HG03159 (cell line): ENCODE data around the gene CDH12.

ENCODE experiments used
- ATAC-seq: cut with Tn5 transposase; IDR thresholded peaks from one replicate; pipeline ENCODE4 v1.9.1; 2021; ENCODE audit warnings: mild to moderate bottlenecking, moderate library complexity; ENCODE audit not compliant: unreplicated experiment

The CDH12 gene

DNA sequence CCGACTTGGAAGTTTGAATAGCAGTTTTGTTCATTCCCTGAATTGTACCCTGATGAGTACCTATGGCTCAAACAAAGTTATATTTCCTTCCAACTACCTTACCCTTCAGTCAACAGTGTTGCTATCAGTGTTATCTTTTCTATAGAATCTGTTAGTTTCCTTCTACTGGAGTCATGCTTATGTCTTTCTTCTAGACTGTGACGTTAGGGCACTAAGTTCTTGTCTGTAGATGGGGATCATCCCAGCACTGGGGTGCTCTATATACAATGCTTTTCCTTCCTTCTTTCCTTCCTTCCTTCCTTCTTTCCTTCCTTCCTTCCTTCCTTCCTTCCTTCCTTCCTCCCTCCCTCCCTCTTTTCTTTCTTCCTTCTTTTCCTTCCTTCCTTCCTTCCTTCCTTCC is 973.0 kb downstream of the CDH12 start:
- ATAC-seq, result no peak

DNA sequence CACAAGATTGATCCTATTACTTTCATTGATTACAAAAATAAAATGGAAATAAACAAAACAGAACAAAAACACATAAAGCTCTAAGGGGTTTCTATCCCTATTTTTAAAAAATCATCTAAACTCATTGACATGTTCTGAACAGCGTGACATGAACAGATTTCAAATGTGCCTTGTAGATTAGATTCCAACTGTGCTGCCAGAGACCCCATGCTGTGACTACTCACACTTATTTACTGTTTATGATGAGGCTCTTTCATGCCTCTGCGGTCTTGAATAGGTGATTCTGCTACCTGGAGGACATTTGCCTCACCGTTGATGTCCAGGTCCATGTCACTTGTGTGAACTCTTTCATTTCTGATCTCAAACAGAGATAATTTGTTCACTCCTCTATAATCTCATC is 990.2 kb downstream of the CDH12 start:
- no peak for ATAC-seq

DNA sequence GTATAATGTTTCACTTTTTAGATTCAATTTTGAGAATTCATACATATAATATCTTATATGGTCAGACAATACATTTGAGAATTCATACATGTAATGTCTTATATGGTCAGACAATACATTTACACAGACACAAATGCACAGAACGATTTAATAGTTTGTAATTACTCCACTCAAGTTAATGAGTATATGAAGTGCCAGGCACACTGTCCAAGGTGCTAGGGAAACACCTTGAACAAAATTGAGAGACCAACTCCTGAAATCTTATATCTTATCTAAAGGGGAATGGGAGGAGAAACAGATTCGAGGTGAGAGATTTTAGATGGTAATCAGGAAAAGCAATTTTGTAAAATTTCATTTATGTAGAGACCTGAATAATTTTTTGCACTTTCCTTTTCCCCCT is 994.7 kb downstream of the CDH12 start:
- ATAC-seq, result no peak

DNA sequence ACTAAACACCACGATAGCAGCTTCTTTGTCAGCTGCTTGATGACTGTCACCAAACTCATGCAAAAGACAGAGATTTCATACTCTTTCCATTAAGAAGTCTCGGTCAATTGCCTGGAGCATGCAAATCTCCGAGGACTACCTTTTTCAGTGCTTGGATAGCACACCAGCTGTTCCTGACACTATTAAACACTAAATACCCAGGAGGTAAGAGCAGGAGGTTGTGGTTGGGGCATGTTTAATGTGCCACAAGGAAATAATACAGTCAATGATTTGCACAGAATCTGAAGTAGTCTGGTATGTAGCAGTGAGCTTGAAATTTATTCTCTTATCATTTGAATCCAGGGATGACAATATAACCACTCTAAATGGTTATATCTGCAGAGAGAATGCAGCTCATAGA is 996.2 kb downstream of the CDH12 start:
- ATAC-seq, result no peak

DNA sequence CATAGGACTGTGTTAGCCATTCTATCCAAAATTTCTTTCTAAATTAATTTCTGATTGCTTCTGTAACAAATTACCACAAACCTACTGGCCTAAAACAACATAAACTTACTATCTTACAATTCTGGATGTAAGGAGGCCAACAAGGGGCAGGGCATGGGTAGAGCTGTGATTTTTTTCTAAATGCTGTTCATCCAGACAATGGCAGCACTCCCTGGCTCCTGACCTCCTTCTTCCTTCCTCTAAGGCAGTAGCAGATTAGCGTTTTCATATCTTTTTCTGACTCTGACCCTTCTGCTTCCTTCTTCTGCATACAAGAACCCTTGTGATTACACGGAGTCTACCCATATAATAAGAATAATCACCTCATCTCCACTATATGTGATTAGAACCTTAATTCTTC is 1005.8 kb downstream of the CDH12 start:
- ATAC-seq, result no peak

DNA sequence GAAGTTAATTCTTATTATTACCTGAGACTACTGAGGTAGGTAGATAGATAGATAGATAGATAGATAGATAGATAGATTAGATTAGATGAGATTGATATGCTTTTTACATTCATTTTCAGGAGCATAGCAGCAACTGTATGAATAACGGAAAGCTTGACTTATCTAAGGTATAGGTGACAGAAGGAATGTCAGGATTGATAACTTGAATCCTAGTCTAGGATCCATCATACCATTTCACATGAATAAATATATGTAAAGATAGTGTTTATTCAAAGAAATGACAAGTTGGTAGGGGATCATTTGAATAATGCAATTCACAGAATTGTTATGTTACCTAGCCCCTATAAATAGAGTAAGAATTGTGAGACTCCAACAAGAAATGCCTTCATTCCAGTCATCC is 1008.2 kb downstream of the CDH12 start:
- no peak for ATAC-seq

DNA sequence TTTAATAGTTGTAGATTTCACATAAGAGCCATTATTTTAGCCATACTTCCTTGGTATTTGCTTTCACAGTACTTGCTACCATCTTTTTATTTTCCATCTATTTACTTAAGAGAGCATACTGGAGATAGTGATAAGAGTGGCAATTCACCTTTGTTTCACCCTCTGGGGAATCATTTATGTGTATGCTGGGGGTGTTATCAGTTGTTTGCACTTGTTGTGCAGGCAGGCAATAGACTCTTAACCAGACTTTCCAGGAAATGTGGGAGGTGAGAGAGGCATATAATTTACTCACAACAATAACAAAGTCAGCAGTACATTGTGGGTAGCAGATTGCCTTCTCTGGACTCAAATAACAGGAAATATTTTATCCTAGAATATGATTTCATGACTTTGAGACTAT is 1018.3 kb downstream of the CDH12 start:
- ATAC-seq, result no peak

DNA sequence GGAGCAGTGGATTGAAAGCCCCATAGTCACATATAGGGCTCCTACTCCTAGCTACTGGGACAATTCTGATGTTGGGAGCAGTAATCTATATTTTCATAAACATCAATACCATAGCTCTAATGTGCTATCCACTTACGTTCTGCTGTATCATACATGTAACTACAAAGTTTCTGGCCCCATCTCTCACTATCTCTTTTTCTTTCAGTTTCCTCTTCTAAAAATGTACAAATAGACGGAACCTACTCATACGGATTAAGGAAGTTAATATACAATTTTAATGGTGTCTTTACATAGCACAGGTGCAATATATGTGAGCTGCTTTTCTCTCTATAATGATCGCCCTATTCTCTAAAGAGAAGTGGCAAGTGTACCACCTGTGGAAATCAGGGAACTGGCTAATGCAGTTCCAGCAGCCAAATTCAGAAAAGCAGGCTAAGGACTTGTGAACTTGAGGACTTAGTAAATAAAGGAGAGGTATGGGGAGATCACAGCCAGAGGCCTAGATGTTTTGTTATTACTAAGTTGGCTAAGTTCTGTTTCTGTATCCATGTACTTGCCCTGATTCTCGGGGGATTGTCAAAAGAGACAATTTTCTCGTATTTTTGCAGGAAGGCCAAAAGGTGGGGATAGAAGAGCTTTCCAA is 1021.9 kb downstream of the CDH12 start:
- ATAC-seq, result peak; percentile 84

DNA sequence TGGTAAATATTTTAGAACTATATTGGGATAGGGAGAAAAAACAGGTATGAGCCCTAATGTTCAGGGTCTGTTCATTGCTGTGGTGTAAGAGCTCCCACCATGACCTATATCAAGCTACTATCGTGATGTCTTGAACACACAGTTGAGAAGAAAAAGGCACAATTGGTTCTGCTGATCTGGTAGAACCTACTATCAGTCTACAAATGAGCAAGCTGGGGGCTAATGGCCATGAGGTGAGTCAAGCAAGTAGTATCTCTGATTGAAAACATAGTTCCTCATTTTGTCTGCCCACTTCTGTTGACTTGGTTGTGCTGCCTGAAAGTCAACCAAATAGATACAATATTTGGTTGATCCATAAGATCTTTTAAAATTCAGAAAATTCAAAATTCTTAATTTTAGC is 1026.3 kb downstream of the CDH12 start:
- peak; percentile 42 for ATAC-seq

DNA sequence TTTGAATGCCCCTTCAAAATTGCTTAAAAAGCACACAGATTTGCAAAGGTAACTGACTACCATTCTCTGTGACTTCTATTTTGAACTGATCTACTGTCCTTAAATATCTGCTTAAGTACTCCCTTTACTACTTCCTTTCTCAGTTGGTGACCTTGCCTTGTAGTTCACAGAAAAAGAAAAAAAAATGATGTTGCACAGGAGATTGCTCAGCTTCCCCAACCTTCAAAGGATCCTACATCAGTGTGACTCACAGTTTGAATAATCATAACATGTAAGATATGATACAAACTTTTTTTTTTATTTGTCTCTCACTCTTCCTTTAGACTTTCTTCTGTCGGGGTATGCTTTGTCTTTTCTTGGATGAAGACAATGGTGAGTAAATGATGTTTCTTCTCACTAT is 1029.6 kb downstream of the CDH12 start:
- ATAC-seq, result no peak

DNA sequence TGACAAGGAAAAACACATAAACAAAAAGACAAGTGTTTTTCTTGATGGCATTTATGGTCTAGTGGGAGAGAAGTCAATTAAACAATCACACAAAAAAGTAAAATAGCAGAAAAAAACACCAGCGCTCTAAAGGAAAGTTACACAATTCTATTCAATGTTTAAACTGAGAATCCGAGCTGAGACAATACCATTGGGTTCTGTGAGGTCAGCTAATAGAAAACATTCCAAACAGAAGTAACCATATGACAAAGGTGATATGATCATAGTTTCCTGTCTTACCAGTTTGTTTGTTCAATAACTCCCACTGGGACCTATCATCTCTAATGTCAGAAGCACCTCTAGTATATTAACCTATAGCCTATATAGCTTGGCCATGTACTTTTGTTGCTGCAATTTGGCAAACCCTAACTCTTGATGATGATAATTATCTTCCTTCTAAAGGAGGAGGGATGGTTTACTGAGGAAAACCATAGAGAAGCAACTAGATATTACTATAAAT is 1030.0 kb downstream of the CDH12 start:
- no peak for ATAC-seq

DNA sequence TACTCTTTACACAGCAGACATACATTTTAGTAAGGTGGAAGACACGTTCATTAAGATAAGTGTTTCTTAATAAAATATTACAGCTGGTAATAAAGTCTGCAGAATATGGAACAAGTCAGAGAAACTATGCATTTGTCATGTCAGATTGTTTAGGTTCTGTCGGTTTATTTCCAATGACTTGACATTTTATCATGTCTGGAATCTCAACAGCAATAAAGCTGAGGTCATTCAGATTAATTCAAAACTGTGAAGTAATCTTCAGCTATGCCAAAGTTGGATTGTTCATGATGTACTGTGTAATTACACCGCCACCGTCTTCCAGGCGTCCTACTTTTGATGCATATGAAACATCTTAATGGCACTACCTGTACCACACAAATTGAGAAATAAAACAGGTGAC is 1032.6 kb downstream of the CDH12 start:
- no peak for ATAC-seq

DNA sequence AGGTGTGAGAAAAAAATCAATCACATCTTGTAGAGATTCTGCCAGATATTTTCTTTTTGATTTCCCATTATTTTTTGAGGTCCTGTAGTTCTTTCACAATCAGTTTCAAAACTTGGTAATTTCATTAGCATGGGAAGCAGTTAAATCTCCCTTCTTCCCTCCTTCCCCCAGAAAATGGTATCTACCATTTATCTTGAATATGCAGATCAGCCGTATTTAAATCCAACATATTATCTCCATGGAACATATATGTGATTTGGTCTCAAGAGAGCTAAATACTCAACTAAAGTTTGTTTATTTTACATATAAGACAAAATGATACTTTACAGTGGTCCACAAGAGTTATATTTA is 1034.8 kb downstream of the CDH12 start:
- no peak for ATAC-seq

DNA sequence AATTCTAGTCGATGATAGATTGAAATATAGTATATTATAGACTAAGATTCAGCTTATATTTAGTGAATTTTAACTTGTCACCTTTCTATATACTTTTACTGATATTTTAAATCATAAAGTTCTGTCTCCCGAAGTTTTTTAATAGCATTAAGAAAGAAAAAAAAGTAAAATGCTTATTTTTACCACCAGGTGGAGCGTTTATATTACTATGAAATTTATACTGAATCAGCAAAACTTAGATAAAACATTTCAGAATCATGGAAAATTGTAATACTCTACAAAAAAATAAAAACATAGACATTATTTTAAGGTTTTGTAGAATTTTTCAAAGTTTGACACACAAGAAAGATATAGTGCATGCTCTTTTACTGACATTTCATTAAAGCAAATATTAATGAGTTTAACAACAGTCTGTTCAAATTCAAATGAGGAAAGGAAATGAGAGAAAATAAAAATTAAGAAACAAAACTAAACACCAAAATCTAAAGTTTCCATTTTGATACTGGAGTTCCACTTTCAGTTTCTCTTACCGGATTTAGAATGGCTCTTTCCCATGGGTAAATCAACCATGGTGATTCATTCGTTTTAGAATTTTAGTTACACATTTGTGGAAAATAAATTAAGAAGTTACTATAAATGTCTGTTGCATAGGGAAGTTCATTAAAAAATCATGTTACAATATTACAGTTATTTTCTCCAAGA is 1035.3 kb downstream of the CDH12 start:
- no peak for ATAC-seq

DNA sequence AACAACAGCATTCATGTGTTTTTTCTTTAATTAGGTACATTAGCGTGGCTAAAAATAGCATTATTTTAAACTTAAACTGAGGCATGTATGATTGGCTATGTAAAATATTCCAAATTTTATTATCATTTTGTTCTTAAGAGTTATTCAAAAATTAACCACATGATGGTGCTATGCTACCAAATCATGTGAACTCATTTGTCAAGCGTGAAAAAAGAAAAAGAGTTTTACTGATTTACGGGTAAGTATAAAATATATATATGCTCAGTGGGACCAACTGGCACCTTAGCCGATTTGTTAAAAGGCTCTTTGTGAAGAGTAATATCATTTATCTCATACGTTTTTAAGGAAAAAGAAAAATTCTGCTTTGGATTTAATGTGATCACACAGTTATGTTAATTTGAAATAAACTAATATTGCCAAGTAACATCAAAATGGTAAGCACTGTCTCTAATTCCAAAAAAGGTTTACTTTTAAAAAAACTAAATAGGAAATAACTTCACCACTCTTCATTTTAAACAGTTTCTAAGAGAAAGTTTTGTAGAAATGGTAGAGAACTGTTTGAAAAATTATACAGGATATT is 1042.3 kb downstream of the CDH12 start:
- no peak for ATAC-seq

DNA sequence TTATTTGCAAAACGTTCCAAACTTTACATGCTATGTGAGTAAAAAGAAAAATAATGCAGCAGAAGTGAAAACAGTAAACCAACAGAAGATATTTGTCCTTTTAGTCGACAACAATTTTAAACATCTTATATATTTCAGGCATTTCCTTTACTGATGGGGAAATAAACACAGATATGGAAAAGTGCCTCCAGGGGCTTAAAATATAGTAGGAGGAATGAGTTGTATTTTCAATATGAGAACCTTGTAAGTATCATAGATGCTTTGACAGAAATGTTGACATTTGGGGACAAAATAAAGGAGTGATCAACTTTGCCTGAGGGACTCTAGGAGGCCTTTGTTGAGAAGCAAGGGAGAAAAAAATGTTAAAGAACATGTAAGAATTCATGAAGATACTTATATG is 1043.5 kb downstream of the CDH12 start:
- ATAC-seq, result no peak

DNA sequence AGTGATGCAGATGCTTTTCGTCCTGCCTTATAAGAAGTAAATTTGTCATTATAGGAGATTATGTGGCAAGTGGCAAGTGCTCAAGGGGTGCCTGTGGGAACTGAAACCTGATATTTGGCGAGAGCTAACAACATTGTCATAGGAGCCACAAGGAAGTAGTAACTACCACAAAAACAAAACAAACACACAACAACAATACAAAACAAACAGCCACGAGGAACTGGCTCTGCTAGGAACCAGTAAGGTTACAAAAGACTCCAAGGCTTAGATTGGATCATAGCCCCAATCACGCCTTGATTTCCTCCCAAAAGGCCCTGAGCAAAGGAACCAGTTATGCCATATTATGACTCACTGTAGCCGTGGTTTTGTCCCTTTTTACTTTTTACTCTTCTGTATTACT is 1045.2 kb downstream of the CDH12 start:
- ATAC-seq, result no peak

DNA sequence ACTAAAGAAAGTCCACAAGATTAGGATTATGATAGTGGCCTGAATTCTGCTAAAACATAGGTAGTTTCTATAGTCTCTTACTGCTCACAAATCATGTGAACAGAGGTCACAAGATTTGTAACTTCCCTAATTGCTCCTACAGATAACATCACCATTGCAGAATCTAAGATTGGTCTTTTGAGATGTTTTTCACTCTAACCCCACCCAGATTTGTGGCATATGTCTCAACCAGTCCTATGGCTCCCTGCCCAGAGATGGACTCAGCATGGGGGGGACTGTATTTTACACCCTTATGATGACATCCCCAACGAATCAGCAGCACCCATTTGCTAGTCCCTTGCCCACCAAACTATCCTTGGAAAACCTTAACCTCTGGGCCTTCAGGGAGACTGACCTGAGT is 1046.2 kb downstream of the CDH12 start:
- ATAC-seq, result no peak

DNA sequence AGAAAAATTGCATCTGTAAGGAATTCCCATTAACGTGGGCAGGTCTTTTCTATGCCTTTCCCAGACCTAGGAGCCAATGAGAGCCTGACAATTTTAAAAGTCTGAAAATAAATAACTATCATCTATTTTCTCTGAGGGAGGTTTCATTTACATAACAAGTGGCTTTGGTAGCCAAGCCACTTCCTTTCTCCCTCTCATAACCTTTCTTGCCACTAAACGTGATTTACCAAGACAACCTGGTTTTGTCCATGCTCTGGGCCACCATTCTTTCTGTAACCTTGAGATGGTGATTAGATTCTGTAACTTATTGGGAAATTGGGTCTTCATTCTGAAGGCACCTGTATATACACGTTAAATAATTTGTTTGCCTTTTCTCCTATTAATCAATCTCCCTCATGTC is 1046.9 kb downstream of the CDH12 start:
- no peak for ATAC-seq

DNA sequence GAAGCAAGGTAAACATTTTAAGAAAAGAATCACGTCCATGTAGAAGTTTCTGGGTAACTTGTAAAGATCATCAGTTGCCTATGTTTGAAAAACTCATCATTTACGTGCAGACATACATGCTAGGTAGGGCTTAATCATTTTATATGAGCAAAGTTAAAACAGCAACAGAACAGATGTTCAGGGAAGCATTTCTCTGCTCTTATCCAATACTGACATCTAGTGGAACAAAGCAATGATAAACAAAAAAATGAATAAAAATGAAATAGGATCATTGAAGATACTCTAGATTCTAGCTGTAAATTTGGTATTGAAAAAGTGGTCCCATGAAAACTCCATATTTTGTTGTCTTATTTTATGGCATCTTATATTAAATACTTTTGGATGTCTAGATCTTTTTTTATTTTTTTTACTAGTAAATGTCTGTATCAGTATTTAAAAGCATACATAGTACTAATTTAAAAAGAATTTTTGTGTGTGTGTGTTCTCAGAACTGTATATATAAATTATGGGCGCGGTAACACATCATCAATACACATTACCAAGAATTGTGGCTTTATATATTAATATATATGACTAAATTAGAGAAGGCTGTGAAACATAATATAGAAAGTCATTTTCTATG is 1050.2 kb downstream of the CDH12 start:
- ATAC-seq, result no peak

DNA sequence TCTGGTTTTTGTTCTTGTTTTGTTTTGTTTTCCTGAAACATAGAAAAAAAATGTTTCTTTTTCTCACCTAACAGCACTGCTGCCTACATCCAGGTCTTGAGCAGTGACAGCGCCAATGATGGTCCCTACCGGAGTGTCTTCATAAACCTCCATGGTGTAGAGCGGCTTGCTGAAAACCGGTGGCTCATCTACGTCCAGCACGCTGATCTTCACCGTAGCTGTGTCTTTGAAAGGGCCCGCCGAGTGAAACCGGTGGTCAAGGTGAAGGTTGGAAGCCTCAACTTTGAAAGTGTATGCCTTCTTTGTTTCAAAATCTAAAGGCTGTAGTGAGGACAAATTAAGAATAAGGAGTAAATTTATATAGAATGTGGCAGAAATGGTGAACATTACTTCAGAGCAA is 1051.0 kb downstream of the CDH12 start:
- no peak for ATAC-seq

DNA sequence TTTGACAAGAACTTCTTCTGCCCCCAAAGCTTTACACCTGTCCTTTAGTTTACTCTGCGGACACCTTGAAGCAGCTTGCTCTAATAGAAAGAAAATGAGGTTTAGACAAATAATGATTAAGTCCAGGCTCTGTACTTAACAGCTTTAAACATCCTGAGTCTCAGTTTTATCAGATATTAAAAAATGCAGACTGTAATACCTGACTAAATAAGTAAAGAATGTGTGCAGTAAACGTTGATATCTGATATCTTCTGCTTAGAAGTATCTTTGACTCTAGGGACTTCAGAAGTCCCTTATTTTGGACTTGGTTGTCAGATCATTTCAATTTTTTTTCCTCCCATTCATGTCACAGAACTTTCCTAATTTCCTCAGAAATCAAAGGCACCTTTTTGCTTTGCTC is 1060.4 kb downstream of the CDH12 start:
- ATAC-seq, result no peak
